Progenitor cell of endocrine pancreas (in vitro differentiated cells): ENCODE data around the gene PPP1R8. TPM values are rescaled to one million over a fixed set of nuclear protein-coding genes. Genes with fewer than 3 reads are reported as not detected.
"Not testable (repeated sequence)": the region's sequence is repeated elsewhere in the genome, so short reads cannot be mapped to it uniquely, and the experiment has no call there.

Experiments used
- DNase-seq: peaks from one replicate; pipeline ENCODE4 v3.0.0; 2021; ENCODE audit warnings: low spot score; ENCODE audit not compliant: unreplicated experiment
- H3K27ac Mint-ChIP-seq: 2 replicates; pipeline ENCODE4 v1.8.0; 2021; ENCODE audit warnings: mild to moderate bottlenecking, moderate library complexity, mixed read lengths
- H3K27me3 Mint-ChIP-seq: 2 replicates; pipeline ENCODE4 v1.8.0; 2021; ENCODE audit warnings: mixed read lengths
- H3K36me3 Mint-ChIP-seq: 2 replicates; pipeline ENCODE4 v1.8.0; 2022; ENCODE audit warnings: mixed read lengths; ENCODE audit not compliant: insufficient read depth
- H3K4me1 Mint-ChIP-seq: 2 replicates; pipeline ENCODE4 v1.8.0; 2021; ENCODE audit warnings: low read depth, mixed read lengths
- H3K4me3 Mint-ChIP-seq: 2 replicates; pipeline ENCODE4 v1.8.0; 2021; ENCODE audit warnings: low read depth, mild to moderate bottlenecking, moderate library complexity, mixed read lengths
- H3K9me3 Mint-ChIP-seq: 2 replicates; pipeline ENCODE4 v1.8.0; 2021; ENCODE audit warnings: low read depth, mixed read lengths
- CTCF ChIP-seq: fragments of 200-600 bp; sonication (generic); IDR thresholded peaks from one replicate; pipeline ENCODE4 v1.5.0; 2021; ENCODE audit warnings: antibody characterized with exemption, mild to moderate bottlenecking; ENCODE audit not compliant: unreplicated experiment
- total RNA-seq: library from RNA; stranded (reverse); gene quantifications from 2 replicates; pipeline ENCODE4 v1.2.1, GENCODE V29; 2021

PPP1R8 gene
- total RNA-seq, 1 donor from 2014 or later, result 52.5 TPM

- H3K4me1 Mint-ChIP-seq, result peaks cover 10% of the 10 kb centered on the region
- H3K27ac Mint-ChIP-seq, result no peak overlapping the region
- no peak for TF ChIP-seq CTCF
- H3K4me3 Mint-ChIP-seq, result no peak overlapping the region
- DNase-seq, result no peak
- no peaks in the 10 kb centered on the region for H3K27me3 Mint-ChIP-seq
- no peaks in the 10 kb centered on the region for H3K9me3 Mint-ChIP-seq
- H3K36me3 Mint-ChIP-seq, result peaks cover 4% of the 10 kb centered on the region
These were observed 4.9 kb downstream of the PPP1R8 start for GRCh38 chr1:27835501-27835900.

- Mint-ChIP-seq H3K9me3 (no peaks in the 10 kb centered on the region), H3K36me3 (peaks cover 47% of the 10 kb centered on the region), H3K27me3 (no peaks in the 10 kb centered on the region), H3K4me1 (no peaks in the 10 kb centered on the region), H3K27ac (no peak overlapping the region), H3K4me3 (no peak overlapping the region)
- DNase-seq, result no peak
- TF ChIP-seq CTCF, result no peak
These were observed 19.4 kb downstream of the PPP1R8 start for GRCh38 chr1:27849951-27850350.

GRCh38 chr1:27855085-27855484, 24.5 kb downstream of the PPP1R8 start:
- Mint-ChIP-seq H3K36me3 (peaks cover 17% of the 10 kb centered on the region), H3K4me3 (no peak overlapping the region), H3K9me3 (no peaks in the 10 kb centered on the region), H3K27ac (no peak overlapping the region), H3K4me1 (no peaks in the 10 kb centered on the region), H3K27me3 (no peaks in the 10 kb centered on the region)
- no peak for DNase-seq
- no peak for TF ChIP-seq CTCF

GRCh38 chr1:27856561-27857343, 26.2 kb downstream of the PPP1R8 start:
- no peaks in the 10 kb centered on the region for H3K27me3 Mint-ChIP-seq
- peaks cover 2% of the 10 kb centered on the region for H3K36me3 Mint-ChIP-seq
- H3K9me3 Mint-ChIP-seq, result no peaks in the 10 kb centered on the region
- no peak for TF ChIP-seq CTCF
- no peaks in the 10 kb centered on the region for H3K4me1 Mint-ChIP-seq
- DNase-seq, result no peak
- H3K27ac Mint-ChIP-seq, result no peak overlapping the region
- no peak overlapping the region for H3K4me3 Mint-ChIP-seq

- H3K4me3 Mint-ChIP-seq, H3K4me1 Mint-ChIP-seq, H3K9me3 Mint-ChIP-seq, DNase-seq, H3K36me3 Mint-ChIP-seq, H3K27me3 Mint-ChIP-seq, H3K27ac Mint-ChIP-seq: not testable (repeated sequence)
These were observed 27.0 kb downstream of the PPP1R8 start for GRCh38 chr1:27857552-27857951.
